HL-60/S4 treated with retinoic acid at 250 ng/mL for 4 days and 3 days (cell line): ENCODE measurements around the gene BTBD16.

Source experiments
- in situ Hi-C: fragments of 300-500 bp; cut with MboI; formaldehyde crosslinking; loops from 2 replicates; pipeline ENCODE4 v1.7.0; 2022; ENCODE audit warnings: low sequenced_read_pairs

The BTBD16 gene

GRCh38 chr10:122246830-122247520 lies 24.1 kb upstream of the BTBD16 start:
- in situ Hi-C loops = no loop called here

DNA sequence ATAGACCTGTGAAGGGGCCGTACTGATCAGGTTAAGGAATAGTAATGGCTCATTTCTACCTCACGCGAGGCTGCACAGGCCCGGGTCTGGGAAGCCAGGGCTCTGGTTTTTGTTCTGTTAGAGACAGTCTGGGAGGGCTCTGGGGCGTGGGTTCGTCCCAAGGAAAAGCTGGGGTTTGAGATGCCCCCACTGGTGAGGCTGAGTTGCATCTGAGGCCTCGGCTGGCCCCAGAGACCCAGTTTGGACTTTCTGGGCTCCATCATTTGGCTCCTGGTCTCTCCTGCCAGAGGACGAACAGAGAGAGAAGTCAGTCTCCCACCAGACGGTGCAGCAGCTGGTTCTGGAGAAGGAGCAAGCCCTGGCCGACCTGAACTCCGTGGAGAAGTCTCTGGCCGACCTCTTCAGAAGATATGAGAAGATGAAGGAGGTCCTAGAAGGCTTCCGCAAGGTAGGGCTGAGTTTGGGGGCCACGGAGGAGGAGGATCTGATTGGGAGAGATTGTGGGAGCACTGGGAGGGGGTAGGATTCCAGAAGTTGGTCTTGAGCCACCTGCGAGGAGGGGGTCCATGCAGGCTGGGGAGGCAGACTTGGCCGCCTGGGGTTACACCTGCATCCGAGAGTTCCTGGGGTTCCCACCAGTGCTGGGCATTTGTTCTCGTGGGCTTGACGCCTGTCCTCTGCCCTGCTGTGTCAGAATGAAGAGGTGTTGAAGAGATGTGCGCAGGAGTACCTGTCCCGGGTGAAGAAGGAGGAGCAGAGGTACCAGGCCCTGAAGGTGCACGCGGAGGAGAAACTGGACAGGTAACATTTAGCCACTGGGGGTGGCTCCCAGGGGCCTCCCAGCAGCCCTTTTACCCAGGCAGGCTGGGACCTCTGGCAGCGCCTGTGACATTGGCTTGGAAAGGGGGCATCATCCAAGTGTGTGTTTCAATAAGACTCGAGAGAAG lies 22.5 kb upstream of the BTBD16 start:
- in situ Hi-C loops = no loop called here

DNA sequence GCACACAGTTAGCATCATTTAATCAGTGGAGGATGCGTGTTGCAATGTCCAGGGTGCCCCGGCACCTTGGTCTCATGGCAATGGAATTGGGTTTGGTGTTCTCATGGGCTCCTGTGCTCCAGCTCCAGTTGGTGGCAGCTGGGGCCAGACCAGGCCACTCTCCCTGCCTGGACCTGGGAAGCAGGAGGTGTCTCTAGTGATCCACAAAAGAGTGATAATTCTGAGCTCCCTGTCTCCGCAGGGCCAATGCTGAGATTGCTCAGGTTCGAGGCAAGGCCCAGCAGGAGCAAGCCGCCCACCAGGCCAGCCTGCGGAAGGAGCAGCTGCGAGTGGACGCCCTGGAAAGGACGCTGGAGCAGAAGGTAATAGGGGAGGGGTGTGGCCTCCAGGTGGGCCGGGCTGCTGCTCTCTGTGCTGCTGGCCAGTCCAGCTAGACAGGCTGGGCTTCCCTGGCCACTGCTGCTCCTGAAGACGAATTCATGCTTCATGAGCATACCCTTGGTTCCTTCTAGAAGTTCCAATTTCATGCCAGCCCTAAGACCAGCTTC lies 21.7 kb upstream of the BTBD16 start:
- in situ Hi-C loops = no loop called here

- in situ Hi-C loops = no loop called here
Observed at GRCh38 chr10:122249991-122250750, 20.9 kb upstream of the BTBD16 start.

DNA sequence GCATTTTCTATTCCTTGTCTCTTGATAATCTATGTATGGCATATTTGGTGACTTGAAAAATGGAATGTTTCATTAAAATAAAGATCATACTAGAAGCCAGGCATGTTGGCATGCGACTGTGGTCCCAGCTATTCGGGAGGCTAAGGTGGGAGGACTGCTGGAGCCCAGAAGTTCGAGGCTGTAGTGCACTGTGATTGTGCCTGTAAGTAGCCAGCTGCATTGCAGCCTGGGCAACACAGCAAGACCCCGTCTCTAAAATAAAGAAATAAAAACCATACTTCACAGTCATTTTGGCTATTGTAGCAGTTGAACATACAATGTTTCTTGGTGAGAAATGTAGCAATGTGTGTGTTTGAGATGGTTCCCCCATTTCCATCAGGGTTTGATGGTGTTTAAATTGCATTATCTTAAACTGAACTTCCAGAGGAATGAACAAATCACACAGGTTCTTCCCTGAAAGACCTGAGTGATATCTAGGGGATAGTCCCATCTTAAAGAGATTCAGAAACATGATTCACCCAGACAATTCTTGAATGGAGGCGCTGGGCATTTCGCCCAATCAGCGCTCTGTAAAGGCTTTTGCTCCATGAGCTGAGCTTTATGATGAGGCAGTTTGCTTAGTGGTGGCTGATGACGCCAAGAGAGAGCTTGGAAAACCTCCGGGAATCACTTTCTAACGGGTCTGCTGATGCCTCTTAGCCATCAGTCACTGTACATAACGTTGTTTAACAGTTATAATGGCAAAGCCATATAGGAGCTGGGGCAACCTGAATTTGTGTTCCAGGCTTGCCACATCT lies 19.4 kb upstream of the BTBD16 start:
- in situ Hi-C loops = no loop called here

DNA sequence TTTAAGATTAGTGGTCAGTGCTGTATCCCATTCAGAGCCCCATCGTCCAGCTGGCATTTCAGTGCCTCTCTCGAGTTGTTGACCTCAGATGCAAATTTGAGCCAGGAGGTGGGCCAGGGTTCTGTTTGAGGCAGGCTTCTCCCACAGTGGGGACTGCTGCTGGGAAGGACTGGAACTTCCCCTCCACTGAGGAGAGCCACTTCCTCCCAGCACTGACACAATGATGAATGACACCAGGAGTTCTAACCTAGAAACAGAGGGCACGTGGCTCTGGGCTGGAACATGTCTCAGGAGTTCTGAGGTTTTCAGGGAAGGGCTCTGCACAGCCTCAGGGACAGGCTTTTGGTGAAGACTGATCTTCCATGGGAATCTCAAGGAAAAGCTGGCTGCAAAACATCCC lies 18.3 kb upstream of the BTBD16 start:
- in situ Hi-C loops = no loop called here

GRCh38 chr10:122253605-122254004 lies 17.5 kb upstream of the BTBD16 start:
- in situ Hi-C loops = no loop called here

GRCh38 chr10:122254831-122255230 lies 16.3 kb upstream of the BTBD16 start:
- in situ Hi-C loops = no loop called here

GRCh38 chr10:122255509-122256301 lies 15.4 kb upstream of the BTBD16 start:
- in situ Hi-C loops = no loop called here

DNA sequence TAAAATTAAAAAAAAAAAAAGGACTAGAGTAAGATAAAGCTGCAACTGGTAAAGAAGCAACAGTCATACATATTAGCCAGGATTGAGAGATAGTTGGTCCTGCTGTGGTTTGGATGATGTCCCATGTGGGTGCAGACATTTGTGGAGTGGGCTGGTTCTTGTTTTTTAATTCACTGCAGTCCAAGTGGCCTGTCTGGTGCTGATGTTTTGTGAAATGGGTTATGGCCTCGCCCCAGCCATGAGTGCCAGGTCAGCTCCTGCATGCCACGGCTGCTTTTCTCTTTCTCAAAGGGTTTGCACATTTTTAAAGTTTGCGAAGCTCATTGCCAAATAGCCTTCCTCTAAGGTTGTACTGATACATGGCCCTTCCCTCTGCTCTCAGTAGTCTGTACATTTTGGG lies 14.1 kb upstream of the BTBD16 start:
- in situ Hi-C loops = no loop called here

- in situ Hi-C loops = no loop called here
Observed at GRCh38 chr10:122258136-122259074, 12.7 kb upstream of the BTBD16 start.

DNA sequence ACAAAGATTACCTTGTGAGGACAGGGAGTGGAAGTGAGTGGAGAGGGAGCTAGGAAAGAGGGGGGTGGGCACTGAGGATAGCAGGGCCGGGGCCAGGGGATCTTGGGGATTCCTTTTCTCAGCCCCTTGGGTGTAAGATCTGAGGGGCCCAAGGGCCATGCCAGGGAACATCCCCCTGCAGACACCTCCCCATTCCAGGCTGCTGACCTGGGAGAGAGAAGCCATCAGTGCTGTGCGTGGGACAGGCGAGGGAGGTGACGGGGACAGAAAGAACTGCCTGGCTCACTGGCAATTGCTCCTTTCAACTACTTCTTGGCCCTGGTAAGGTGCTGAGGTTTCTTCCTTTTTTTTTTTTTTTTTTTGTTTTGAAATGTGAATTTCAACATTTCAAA lies 12.0 kb upstream of the BTBD16 start:
- in situ Hi-C loops = no loop called here

GRCh38 chr10:122261584-122261983 lies 9.5 kb upstream of the BTBD16 start:
- in situ Hi-C loops = no loop called here

DNA sequence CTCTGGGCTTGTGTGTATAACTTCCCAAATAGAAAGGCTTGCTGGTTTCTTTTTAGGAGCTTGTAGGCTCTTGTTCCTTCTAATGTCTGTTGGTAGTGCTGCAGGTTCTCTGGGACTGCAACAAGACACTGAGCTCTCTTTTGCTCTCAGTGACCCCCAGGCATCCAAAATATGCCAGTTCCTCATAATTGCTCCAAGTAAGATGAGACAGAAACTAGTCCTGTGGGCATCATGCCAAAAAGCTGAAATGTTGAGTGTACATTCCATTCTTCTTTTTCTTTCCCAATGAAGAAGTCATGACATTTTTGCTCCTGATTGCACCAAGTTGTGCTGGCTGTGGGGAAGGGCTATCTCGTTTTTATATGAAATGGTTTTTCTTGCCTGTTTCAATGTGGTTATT lies 7.1 kb upstream of the BTBD16 start:
- in situ Hi-C loops = no loop called here

- in situ Hi-C loops = no loop called here
Observed at GRCh38 chr10:122264436-122264835, 6.7 kb upstream of the BTBD16 start.

- in situ Hi-C loops = no loop called here
Observed at GRCh38 chr10:122264931-122265330, 6.2 kb upstream of the BTBD16 start.

- in situ Hi-C loops = no loop called here
Observed at GRCh38 chr10:122265896-122266295, 5.2 kb upstream of the BTBD16 start.
